Transverse colon (tissue), 4 donors: ENCODE data around the gene MTMR10. TPM values are rescaled to one million over a fixed set of nuclear protein-coding genes. Genes with fewer than 3 reads are reported as not detected.

Experiments
- DNase-seq: peaks from one replicate; pipeline ENCODE4 v3.0.0-alpha.2; 2019
- H3K27ac ChIP-seq, 4 donors: fragments of 200-600 bp; sonication (generic); 2 replicates each; pipeline ENCODE4 v1.5.1; 2016 to 2018; ENCODE audit warnings: inconsistent platforms in 4 of 4
- H3K27me3 ChIP-seq: fragments of 200-600 bp; sonication (generic); 2 replicates; pipeline ENCODE4 v1.5.1; 2017; ENCODE audit warnings: inconsistent platforms
- H3K36me3 ChIP-seq, 4 donors: fragments of 200-600 bp; sonication (generic); 2 replicates each; pipeline ENCODE4 v1.5.1; 2017 to 2019; ENCODE audit warnings: inconsistent platforms in 4 of 4
- H3K4me1 ChIP-seq, 4 donors: fragments of 200-600 bp; sonication (generic); 2 replicates each; pipeline ENCODE4 v1.5.1; 2017 to 2020; ENCODE audit warnings: inconsistent platforms in 4 of 4
- H3K4me3 ChIP-seq, 4 donors: fragments of 200-600 bp; sonication (generic); 1 replicate in 1 of 4; 2 replicates in 3 of 4; pipeline versions ENCODE4 v1.5.1 to v1.6.1; 2017 to 2019; ENCODE audit warnings: inconsistent platforms in 4 of 4
- H3K9me3 ChIP-seq, 2 donors: fragments of 200-600 bp; sonication (generic); 2 replicates each; pipeline ENCODE4 v1.5.1; 2017 to 2019; ENCODE audit warnings: inconsistent platforms in 2 of 2
- EP300 ChIP-seq: sonication (generic); formaldehyde crosslinking; IDR thresholded peaks from one replicate; pipeline ENCODE4 v1.6.1; 2017; ENCODE audit warnings: antibody characterized with exemption, low read depth
- POLR2A ChIP-seq: fragments of 450-650 bp; IDR thresholded peaks from one replicate; pipeline ENCODE4 v1.6.1; 2016; ENCODE audit warnings: antibody characterized with exemption, mild to moderate bottlenecking, moderate library complexity
- POLR2AphosphoS5 ChIP-seq, 3 donors: sonication (generic); formaldehyde crosslinking; IDR thresholded peaks; one replicate each; pipeline ENCODE4 v1.6.1; 2016; ENCODE audit warnings: antibody characterized with exemption in 3 of 3
- WGBS, 2 donors: methylation state at CpG; one replicate each; pipeline ENCODE4 v1.1.5; 2018; ENCODE audit warnings: low coverage in 1 of 2; 5-methylcytosine and 5-hydroxymethylcytosine counted together
- in situ Hi-C, 4 donors: fragments of 200-750 bp; cut with MboI; loops; one replicate each; pipeline versions ENCODE4 v1.15.0 to v1.15.1; 2017; ENCODE audit warnings: low sequenced_read_pairs in 3 of 4, low pct_ligation_motif_present in 1 of 4, low pct_unique_long_range_greater_than_20kb in 1 of 4
- intact Hi-C: fragments of 100-400 bp; cut with DNase I; formaldehyde crosslinking; loops from one replicate; pipeline ENCODE4 v1.15.1; 2023; ENCODE audit warnings: low total_unique reads
- total RNA-seq, 4 donors: library from RNA; depleted of rRNA; stranded (reverse); fragments of >200 nt; gene quantifications; one replicate each; pipeline ENCODE4 v1.1.0, GENCODE V29; 2016
- TF ChIP-seq, protein P1 (sequence below), 5 experiments: fragments of 200-600 bp in 3 of 5; fragments of 450-650 bp in 2 of 5; sonication (generic) in 3 of 5; IDR thresholded peaks; 1 replicate in 2 of 5; 2 replicates in 3 of 5; pipeline ENCODE4 v1.5.1; 2016 to 2017; ENCODE audit warnings: antibody characterized with exemption in 5 of 5, inconsistent platforms in 3 of 5, mild to moderate bottlenecking in 2 of 5, moderate library complexity in 1 of 5

MTMR10 gene
- total RNA-seq, 4 donors from 2014 or later, result 11.1 to 40.8 (median 32.7) TPM

DNA sequence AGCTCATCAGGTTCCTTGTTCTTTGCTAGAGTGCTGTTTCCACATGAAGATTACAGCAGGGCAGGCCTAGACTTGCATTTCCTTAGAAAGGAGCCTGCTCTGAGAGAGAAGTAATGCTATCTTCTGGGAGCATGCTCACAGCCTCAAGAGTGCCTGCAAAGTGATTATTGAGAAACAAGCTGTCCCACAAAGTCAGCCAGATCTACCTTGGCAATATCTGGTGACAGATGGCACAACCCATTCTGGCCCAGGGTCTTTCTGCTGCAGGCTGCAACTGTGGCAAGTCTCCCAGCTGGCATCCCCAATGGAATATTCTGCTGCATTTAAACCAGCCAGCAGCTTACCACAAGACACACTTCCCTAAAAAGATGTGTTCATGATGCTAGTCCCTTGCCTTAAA lies 29.3 kb downstream of the MTMR10 start:
- no peaks in the 10 kb centered on the region for H3K27me3 ChIP-seq
- peaks cover 0 to 46% (median 12%) of the 10 kb centered on the region in 4 donors for H3K36me3 ChIP-seq
- H3K9me3 ChIP-seq, result no peaks in the 10 kb centered on the region
- H3K27ac ChIP-seq, result no peak overlapping the region
- no peak overlapping the region for H3K4me3 ChIP-seq
- no peaks in the 10 kb centered on the region for H3K4me1 ChIP-seq
- no peak for DNase-seq
- TF ChIP-seq POLR2A (no peak), POLR2AphosphoS5 (IDR thresholded peaks at IDR 0.05) (no peak), EP300 (no peak)
- TF ChIP-seq, protein P1, sequence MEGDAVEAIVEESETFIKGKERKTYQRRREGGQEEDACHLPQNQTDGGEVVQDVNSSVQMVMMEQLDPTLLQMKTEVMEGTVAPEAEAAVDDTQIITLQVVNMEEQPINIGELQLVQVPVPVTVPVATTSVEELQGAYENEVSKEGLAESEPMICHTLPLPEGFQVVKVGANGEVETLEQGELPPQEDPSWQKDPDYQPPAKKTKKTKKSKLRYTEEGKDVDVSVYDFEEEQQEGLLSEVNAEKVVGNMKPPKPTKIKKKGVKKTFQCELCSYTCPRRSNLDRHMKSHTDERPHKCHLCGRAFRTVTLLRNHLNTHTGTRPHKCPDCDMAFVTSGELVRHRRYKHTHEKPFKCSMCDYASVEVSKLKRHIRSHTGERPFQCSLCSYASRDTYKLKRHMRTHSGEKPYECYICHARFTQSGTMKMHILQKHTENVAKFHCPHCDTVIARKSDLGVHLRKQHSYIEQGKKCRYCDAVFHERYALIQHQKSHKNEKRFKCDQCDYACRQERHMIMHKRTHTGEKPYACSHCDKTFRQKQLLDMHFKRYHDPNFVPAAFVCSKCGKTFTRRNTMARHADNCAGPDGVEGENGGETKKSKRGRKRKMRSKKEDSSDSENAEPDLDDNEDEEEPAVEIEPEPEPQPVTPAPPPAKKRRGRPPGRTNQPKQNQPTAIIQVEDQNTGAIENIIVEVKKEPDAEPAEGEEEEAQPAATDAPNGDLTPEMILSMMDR (IDR thresholded peaks at IDR 0.05), result no peak
- in situ Hi-C loops (no loop called here), intact Hi-C loops (no loop called here)

DNA sequence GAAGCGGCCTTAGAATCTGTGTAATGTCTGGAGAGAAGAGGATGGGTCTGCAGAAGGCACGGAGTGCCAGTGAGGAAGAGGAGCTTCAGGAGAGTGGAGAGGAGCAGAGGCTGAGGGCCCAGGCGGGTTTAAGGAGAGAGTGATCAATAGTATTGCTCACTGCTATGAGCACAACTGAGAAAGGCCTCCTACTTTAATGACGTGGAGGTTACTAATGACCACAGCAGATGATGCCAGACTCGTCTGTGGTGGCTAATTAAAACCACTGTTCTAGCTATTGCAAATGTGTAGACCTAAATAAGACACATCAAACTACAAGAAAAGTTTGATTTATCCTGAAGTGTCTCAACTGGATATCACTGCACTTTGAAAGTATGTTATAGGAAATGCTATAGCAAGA lies 33.2 kb downstream of the MTMR10 start:
- DNase-seq, result no peak
- TF ChIP-seq POLR2AphosphoS5 (IDR thresholded peaks at IDR 0.05) (no peak), EP300 (no peak), POLR2A (no peak)
- TF ChIP-seq, protein P1 (IDR thresholded peaks at IDR 0.05), result no peak
- peaks cover 0 to 51% (median 19%) of the 10 kb centered on the region in 4 donors for H3K36me3 ChIP-seq
- H3K9me3 ChIP-seq, result no peaks in the 10 kb centered on the region
- no peaks in the 10 kb centered on the region for H3K4me1 ChIP-seq
- no peaks in the 10 kb centered on the region for H3K27me3 ChIP-seq
- intact Hi-C loops (no loop called here), in situ Hi-C loops (no loop called here)
- H3K4me3 ChIP-seq, result no peak overlapping the region
- H3K27ac ChIP-seq, result no peak overlapping the region
- WGBS, 2 donors, result 84 to 90% methylated on average over 5 of the region's 5 CpGs

DNA sequence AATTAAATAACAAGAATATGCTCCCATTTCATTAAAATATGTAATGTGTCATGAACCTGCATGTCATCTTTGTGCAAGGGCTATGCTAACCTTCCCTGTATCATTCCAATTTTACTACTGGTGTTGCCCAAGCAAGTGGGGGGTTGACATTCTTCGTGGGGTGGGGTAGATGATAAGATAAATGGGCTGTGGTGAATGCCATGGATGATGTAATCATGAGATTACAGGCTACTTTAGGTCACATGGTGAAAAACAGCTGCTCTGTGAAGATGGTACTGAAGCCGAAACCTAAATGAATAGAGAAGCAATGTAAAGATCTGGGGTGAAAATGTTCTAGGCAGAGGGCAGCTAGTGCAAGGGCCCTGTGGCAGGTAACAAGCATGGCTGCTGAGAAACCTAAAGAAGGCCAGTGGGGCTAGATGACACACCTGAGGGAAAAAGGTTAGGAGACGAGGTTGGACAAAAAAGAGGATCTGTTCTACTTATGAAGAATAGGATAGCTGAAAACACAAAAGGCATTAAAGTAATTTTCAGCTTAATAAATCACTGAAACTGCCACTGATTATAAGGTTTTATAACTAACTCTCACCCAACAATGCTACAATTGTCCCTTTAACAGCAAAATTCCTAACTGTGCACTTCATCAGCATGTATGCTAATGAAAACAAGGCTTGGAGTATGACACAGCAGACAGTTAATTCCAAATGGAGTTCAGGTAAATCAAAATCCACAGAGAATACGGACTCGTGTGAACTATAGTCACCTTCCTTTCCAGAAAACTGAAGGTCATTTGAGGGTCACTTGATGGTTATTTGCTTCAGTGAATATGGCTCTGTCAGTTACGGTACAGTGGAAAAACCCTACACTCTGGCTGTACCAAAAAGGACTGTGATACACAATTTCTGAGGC lies 35.0 kb downstream of the MTMR10 start:
- Histone ChIP-seq H3K4me3 (no peak overlapping the region), H3K4me1 (no peaks in the 10 kb centered on the region), H3K9me3 (no peaks in the 10 kb centered on the region), H3K27me3 (no peaks in the 10 kb centered on the region), H3K27ac (no peak overlapping the region), H3K36me3 (peaks cover 0 to 68% (median 27%) of the 10 kb centered on the region in 4 donors)
- in situ Hi-C loops, result no loop called here
- intact Hi-C loops, result no loop called here
- TF ChIP-seq POLR2A (no peak), POLR2AphosphoS5 (IDR thresholded peaks at IDR 0.05) (no peak), EP300 (no peak)
- TF ChIP-seq, protein P1 (IDR thresholded peaks at IDR 0.05), result no peak
- 84 to 89% methylated on average over 4 to 6 of the region's 6 CpGs for WGBS, 2 donors
- no peak for DNase-seq

DNA sequence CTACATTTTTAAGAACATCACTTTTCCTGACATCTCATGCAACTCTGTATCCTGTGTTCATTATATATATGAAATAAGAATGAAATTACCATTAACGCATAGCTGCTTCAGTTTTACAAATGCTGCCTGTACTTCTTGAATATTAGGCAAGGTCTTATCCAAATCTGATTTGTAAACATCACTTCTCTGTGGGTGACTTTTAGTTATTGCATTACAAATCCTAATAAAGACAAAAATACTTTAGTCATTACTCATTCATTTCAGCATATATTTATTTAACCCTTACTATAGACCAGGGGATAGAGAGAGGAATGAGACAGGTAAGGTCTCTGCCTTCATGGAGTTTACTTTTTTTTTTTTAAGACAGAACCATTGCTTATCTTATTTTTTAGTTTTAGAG lies 36.8 kb downstream of the MTMR10 start:
- Histone ChIP-seq H3K27me3 (no peaks in the 10 kb centered on the region), H3K4me3 (no peak overlapping the region), H3K27ac (no peak overlapping the region), H3K4me1 (no peaks in the 10 kb centered on the region), H3K9me3 (no peaks in the 10 kb centered on the region), H3K36me3 (peaks cover 0 to 68% (median 28%) of the 10 kb centered on the region in 4 donors)
- WGBS, 2 donors, result 93 to 96% methylated on average over 1 of the region's 1 CpG
- intact Hi-C loops (no loop called here), in situ Hi-C loops (no loop called here)
- DNase-seq, result no peak
- TF ChIP-seq, protein P1 (IDR thresholded peaks at IDR 0.05), result no peak
- TF ChIP-seq POLR2AphosphoS5 (IDR thresholded peaks at IDR 0.05) (no peak), POLR2A (no peak)
